PC-3 (cell line): Measurements from ENCODE around the gene TMEM242. TPM values are rescaled to one million over a fixed set of nuclear protein-coding genes. Genes with fewer than 3 reads are reported as not detected.

Experiments
- ATAC-seq: fragments of 200-7000 bp; cut with Tn5 transposase; 2 replicates; pipeline ENCODE4 v1.9.1; 2020; ENCODE audit warnings: mild to moderate bottlenecking, moderate library complexity
- BruUV-seq: library from RNA; stranded (reverse); fragments of 400-500 nt; replicated peaks from 2 replicates; lab custom pipeline; 2021; lab: Mats Ljungman, UMichigan
- CTCF ChIA-PET: fragments of 300-600 bp; sonication (Branson Sonifier 250); formaldehyde crosslinking; loops from one replicate; lab custom pipeline; 2022; ENCODE audit warnings: antibody characterized with exemption; lab: Charles Lee
- POLR2A ChIA-PET: fragments of 300-600 bp; sonication (Branson Sonifier 250); formaldehyde crosslinking; loops from one replicate; lab custom pipeline; 2022; ENCODE audit warnings: antibody characterized with exemption; ENCODE audit not compliant: unreplicated experiment; lab: Charles Lee
- DNase-seq: peaks from one replicate; pipeline ENCODE4 v3.0.0-alpha.2; 2015
- H2AFZ ChIP-seq: fragments of 300-600 bp; sonication (generic); 2 replicates; pipeline ENCODE4 v1.6.0; 2016; ENCODE audit warnings: antibody characterized with exemption, low read length
- H3F3A ChIP-seq: fragments of 300-600 bp; sonication (generic); one replicate; pipeline ENCODE4 v1.6.0; 2017; ENCODE audit warnings: antibody characterized with exemption, low read length, control low read depth, mild to moderate bottlenecking; ENCODE audit not compliant: unreplicated experiment
- H3K27ac ChIP-seq: fragments of 300-600 bp; sonication (generic); 2 replicates; pipeline ENCODE4 v1.5.1; 2016; ENCODE audit warnings: mild to moderate bottlenecking, low read length
- H3K27me3 ChIP-seq: fragments of 300-600 bp; sonication (generic); 2 replicates; pipeline ENCODE4 v1.6.1; 2016; ENCODE audit warnings: low read length, mixed read lengths
- H3K36me3 ChIP-seq: fragments of 300-600 bp; sonication (generic); 2 replicates; pipeline ENCODE4 v1.6.1; 2016; ENCODE audit warnings: low read depth, mixed run types, low read length, mixed read lengths
- H3K4me1 ChIP-seq: fragments of 300-600 bp; sonication (generic); 2 replicates; pipeline ENCODE4 v1.5.1; 2016; ENCODE audit warnings: low read length; ENCODE audit not compliant: insufficient read depth
- H3K4me2 ChIP-seq: fragments of 300-600 bp; sonication (generic); 2 replicates; pipeline ENCODE4 v1.6.0; 2016; ENCODE audit warnings: low read length
- H3K4me3 ChIP-seq: fragments of 300-600 bp; sonication (generic); 2 replicates; pipeline ENCODE4 v1.5.1; 2016; ENCODE audit warnings: mild to moderate bottlenecking, low read length, mixed read lengths
- H3K79me2 ChIP-seq: fragments of 300-600 bp; sonication (generic); 2 replicates; pipeline ENCODE4 v1.6.1; 2017; ENCODE audit warnings: low read length, mixed read lengths
- H3K9ac ChIP-seq: fragments of 300-600 bp; sonication (generic); 2 replicates; pipeline ENCODE4 v1.6.0; 2016; ENCODE audit warnings: mild to moderate bottlenecking, low read length
- H3K9me2 ChIP-seq: fragments of 300-600 bp; sonication (generic); replicated peaks from 2 replicates; pipeline ENCODE4 v1.6.1; 2016; ENCODE audit warnings: mixed run types, low read length, mixed read lengths
- H3K9me3 ChIP-seq: fragments of 300-600 bp; sonication (generic); 2 replicates; pipeline ENCODE4 v1.6.1; 2016; ENCODE audit warnings: low read length, mixed read lengths
- H4K20me1 ChIP-seq: fragments of 300-600 bp; sonication (generic); 2 replicates; pipeline ENCODE4 v1.6.1; 2016; ENCODE audit warnings: low read length, mixed read lengths
- CTCF ChIP-seq: fragments of 300-600 bp; sonication (generic); conservative IDR thresholded peaks from 2 replicates; pipeline ENCODE4 v1.5.1; 2017; ENCODE audit warnings: antibody characterized with exemption, low read depth, mild to moderate bottlenecking, low read length
- EZH2 ChIP-seq: fragments of 300-600 bp; sonication (generic); IDR thresholded peaks from one replicate; pipeline ENCODE4 v1.6.1; 2017; ENCODE audit warnings: antibody characterized with exemption, mild to moderate bottlenecking, low read length; ENCODE audit not compliant: unreplicated experiment
- EZH2phosphoT487 ChIP-seq: fragments of 300-600 bp; sonication (generic); IDR thresholded peaks from 2 replicates; pipeline ENCODE4 v1.6.1; 2018; ENCODE audit warnings: mild to moderate bottlenecking, antibody characterized with exemption, low read length, borderline replicate concordance
- intact Hi-C: fragments of 100-400 bp; cut with micrococcal nuclease; formaldehyde crosslinking; loops from 2 replicates; pipeline ENCODE4 v1.9.0; 2023
- total RNA-seq: library from RNA; depleted of rRNA; stranded (reverse); fragments of >200 nt; gene quantifications from 2 replicates; pipeline ENCODE4 v1.2.3, GENCODE V29; 2014

Gene TMEM242
- total RNA-seq, 1 experiment from 2014 or later, result 7.9 TPM

DNA sequence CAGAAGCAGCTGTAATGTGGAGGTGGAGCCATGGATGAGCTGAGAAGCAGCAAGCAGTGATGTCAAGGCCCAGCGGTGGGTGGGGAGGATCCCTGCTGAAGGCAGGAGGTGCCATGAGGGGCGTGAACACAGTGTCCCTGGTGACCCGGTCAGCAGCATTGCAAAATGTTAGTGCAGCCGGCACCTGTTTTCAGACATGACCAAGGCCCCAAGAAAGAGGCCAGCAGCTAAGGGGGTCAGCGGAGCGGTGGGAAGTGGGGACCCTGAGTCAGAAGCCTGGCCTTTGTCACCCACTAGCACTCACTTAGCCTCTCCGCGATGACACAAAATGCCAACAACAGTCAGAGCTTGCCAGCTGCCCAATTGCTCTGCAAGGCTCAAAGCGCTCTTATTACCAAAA, 51.9 kb downstream of the TMEM242 start:
- Histone ChIP-seq H3K27me3 (no peaks in the 10 kb centered on the region), H3K9ac (no peak overlapping the region), H4K20me1 (no peaks in the 10 kb centered on the region), H3F3A (no peaks in the 10 kb centered on the region), H3K79me2 (no peaks in the 10 kb centered on the region), H3K27ac (no peak overlapping the region), H3K4me3 (no peak overlapping the region), H2AFZ (no peak overlapping the region), H3K4me1 (peaks cover 3% of the 10 kb centered on the region; the same call in 1 of the 2 replicates), H3K9me3 (no peaks in the 10 kb centered on the region), H3K9me2 (no peaks in the 10 kb centered on the region), H3K36me3 (no peaks in the 10 kb centered on the region), H3K4me2 (no peak overlapping the region)
- TF ChIP-seq CTCF, result no peak
- no peak for TF ChIP-seq EZH2
- no peak for TF ChIP-seq EZH2phosphoT487
- ChIA-PET POLR2A (no interaction called here), CTCF (no interaction called here)
- no peak for ATAC-seq
- no TSS peak for BruUV-seq
- intact Hi-C loops, result no loop called here
- no peak for DNase-seq

DNA sequence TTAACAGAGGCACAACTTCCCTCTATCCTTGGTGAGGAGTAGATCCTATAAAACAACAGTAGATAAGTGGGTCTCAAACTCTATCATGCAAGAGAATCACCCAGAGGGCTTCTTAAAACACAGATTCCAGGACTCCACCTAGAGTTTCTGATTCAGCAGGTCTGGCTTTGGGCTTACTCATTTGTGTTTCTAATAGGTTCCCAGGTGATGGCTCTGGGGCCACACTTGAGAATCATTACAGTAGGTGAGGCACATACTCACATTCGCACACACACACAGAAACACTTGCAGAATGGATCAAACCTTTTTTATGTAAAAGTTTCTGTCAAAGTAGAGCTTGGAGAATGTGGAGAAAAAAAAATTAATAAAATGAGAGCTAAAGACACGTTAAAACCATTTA, 52.4 kb downstream of the TMEM242 start:
- ChIA-PET CTCF (no interaction called here), POLR2A (no interaction called here)
- intact Hi-C loops, result no loop called here
- H3K9me3 ChIP-seq, result no peaks in the 10 kb centered on the region
- no peaks in the 10 kb centered on the region for H3K9me2 ChIP-seq
- no peak overlapping the region for H3K9ac ChIP-seq
- H3K4me2 ChIP-seq, result no peak overlapping the region
- no peak overlapping the region for H3K27ac ChIP-seq
- H2AFZ ChIP-seq, result no peak overlapping the region
- no peaks in the 10 kb centered on the region for H3F3A ChIP-seq
- H3K27me3 ChIP-seq, result no peaks in the 10 kb centered on the region
- H3K79me2 ChIP-seq, result no peaks in the 10 kb centered on the region
- no peak overlapping the region for H3K4me3 ChIP-seq
- TF ChIP-seq CTCF, result no peak
- TF ChIP-seq EZH2, result no peak
- TF ChIP-seq EZH2phosphoT487, result no peak
- DNase-seq (no peak), ATAC-seq (no peak)
- peaks cover 3% of the 10 kb centered on the region; the same call in 1 of the 2 replicates for H3K4me1 ChIP-seq
- no peaks in the 10 kb centered on the region for H4K20me1 ChIP-seq
- H3K36me3 ChIP-seq, result no peaks in the 10 kb centered on the region
- no TSS peak for BruUV-seq

DNA sequence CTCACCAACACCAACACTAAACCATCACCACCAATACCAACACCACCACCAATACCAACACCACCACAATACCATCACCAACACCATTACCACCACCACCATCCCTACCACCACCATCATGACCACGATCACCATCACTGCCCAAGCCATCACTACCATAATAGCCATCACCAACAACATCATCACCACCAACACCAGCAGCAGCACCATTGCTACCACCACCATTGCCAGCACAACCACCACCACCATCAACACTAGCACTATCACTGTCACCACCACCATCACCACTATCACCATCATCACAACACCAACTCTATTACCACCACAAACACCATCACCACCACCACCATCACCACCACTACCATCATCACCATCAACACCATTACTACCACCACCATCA, 53.0 kb downstream of the TMEM242 start:
- Histone ChIP-seq H3K27ac (no peak overlapping the region), H3K9me3 (no peaks in the 10 kb centered on the region), H3K4me3 (no peak overlapping the region), H3K4me1 (peaks cover 3% of the 10 kb centered on the region; the same call in 1 of the 2 replicates), H3K79me2 (no peaks in the 10 kb centered on the region), H2AFZ (no peak overlapping the region), H4K20me1 (no peaks in the 10 kb centered on the region), H3K27me3 (no peaks in the 10 kb centered on the region), H3K4me2 (no peak overlapping the region), H3K9ac (no peak overlapping the region), H3F3A (no peaks in the 10 kb centered on the region), H3K36me3 (no peaks in the 10 kb centered on the region), H3K9me2 (no peaks in the 10 kb centered on the region)
- POLR2A ChIA-PET, result no interaction called here
- BruUV-seq, result no TSS peak
- CTCF ChIA-PET, result no interaction called here
- intact Hi-C loops, result no loop called here
- DNase-seq (no peak), ATAC-seq (no peak)
- TF ChIP-seq CTCF (no peak), EZH2phosphoT487 (no peak), EZH2 (no peak)
